HG03280 (cell line): ENCODE results near the gene MARCKS.
A peak's percentile ranks its signal among the peaks of the same experiment; 100 is the strongest.

ENCODE experiments used
- ATAC-seq: cut with Tn5 transposase; IDR thresholded peaks from one replicate; pipeline ENCODE4 v1.9.1; 2021; ENCODE audit warnings: mild to moderate bottlenecking, moderate library complexity; ENCODE audit not compliant: unreplicated experiment

Gene MARCKS

GRCh38 chr6:113856625-113857555, at the start of gene MARCKS:
TSS of gene MARCKS (plus strand) at chr6:113857345. CDS start at chr6:113857746, 401 bp downstream.
- ATAC-seq: peak; percentile 43

GRCh38 chr6:113809826-113810225, 47.3 kb upstream of the MARCKS start:
- peak; percentile 53 for ATAC-seq

GRCh38 chr6:113813142-113813541, 44.0 kb upstream of the MARCKS start:
- ATAC-seq: no peak

- ATAC-seq: no peak
These were observed 38.6 kb upstream of the MARCKS start for GRCh38 chr6:113818578-113818977.

- ATAC-seq: no peak
These were observed 37.8 kb upstream of the MARCKS start for GRCh38 chr6:113819169-113819830.

GRCh38 chr6:113820761-113821160, 36.4 kb upstream of the MARCKS start:
- no peak for ATAC-seq

GRCh38 chr6:113821445-113821844, 35.7 kb upstream of the MARCKS start:
- ATAC-seq: no peak

GRCh38 chr6:113823916-113824315, 33.2 kb upstream of the MARCKS start:
- ATAC-seq: no peak

GRCh38 chr6:113824411-113824810, 32.7 kb upstream of the MARCKS start:
- no peak for ATAC-seq

- ATAC-seq: no peak
These were observed 32.3 kb upstream of the MARCKS start for GRCh38 chr6:113824866-113825265.

GRCh38 chr6:113825781-113826180, 31.4 kb upstream of the MARCKS start:
- no peak for ATAC-seq

GRCh38 chr6:113828984-113829695, 28.0 kb upstream of the MARCKS start:
- no peak for ATAC-seq

- ATAC-seq: no peak
These were observed 27.5 kb upstream of the MARCKS start for GRCh38 chr6:113829696-113830045.

GRCh38 chr6:113830140-113830539, 27.0 kb upstream of the MARCKS start:
- ATAC-seq: no peak

GRCh38 chr6:113833537-113833936, 23.6 kb upstream of the MARCKS start:
- no peak for ATAC-seq

- no peak for ATAC-seq
These were observed 20.0 kb upstream of the MARCKS start for GRCh38 chr6:113837170-113837569.

GRCh38 chr6:113842165-113842564, 15.0 kb upstream of the MARCKS start:
- no peak for ATAC-seq

- ATAC-seq: no peak
These were observed 13.6 kb upstream of the MARCKS start for GRCh38 chr6:113843500-113844073.

GRCh38 chr6:113846577-113846976, 10.6 kb upstream of the MARCKS start:
- no peak for ATAC-seq

GRCh38 chr6:113847447-113847846, 9.7 kb upstream of the MARCKS start:
- ATAC-seq: no peak

GRCh38 chr6:113848280-113848679, 8.9 kb upstream of the MARCKS start:
- ATAC-seq: no peak
